ENCODE results near the gene SLC25A31. TPM values are rescaled to one million over a fixed set of nuclear protein-coding genes. Genes with fewer than 3 reads are reported as not detected.

Gene SLC25A31
- total RNA-seq: not detected

- no peaks in the 10 kb centered on the region for H3K4me1 ChIP-seq
- no peak within 1 kb of the TSS for H3K27ac ChIP-seq
- H3K9me3 ChIP-seq: no peaks in the 10 kb centered on the region
- no peaks in the 10 kb centered on the region for H3K36me3 ChIP-seq
- no peaks in the 10 kb centered on the region for H3K27me3 ChIP-seq
- peak in 1 of 3 donors; percentile 45 for DNase-seq
- H3K4me3 ChIP-seq: no peak within 1 kb of the TSS
- TF ChIP-seq, protein P1, sequence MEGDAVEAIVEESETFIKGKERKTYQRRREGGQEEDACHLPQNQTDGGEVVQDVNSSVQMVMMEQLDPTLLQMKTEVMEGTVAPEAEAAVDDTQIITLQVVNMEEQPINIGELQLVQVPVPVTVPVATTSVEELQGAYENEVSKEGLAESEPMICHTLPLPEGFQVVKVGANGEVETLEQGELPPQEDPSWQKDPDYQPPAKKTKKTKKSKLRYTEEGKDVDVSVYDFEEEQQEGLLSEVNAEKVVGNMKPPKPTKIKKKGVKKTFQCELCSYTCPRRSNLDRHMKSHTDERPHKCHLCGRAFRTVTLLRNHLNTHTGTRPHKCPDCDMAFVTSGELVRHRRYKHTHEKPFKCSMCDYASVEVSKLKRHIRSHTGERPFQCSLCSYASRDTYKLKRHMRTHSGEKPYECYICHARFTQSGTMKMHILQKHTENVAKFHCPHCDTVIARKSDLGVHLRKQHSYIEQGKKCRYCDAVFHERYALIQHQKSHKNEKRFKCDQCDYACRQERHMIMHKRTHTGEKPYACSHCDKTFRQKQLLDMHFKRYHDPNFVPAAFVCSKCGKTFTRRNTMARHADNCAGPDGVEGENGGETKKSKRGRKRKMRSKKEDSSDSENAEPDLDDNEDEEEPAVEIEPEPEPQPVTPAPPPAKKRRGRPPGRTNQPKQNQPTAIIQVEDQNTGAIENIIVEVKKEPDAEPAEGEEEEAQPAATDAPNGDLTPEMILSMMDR (IDR thresholded peaks at IDR 0.05): no peak
- TF ChIP-seq POLR2A (IDR thresholded peaks at IDR 0.05): no peak
These were observed at the start of gene SLC25A31 for GRCh38 chr4:127730142-127730913. Gene SLC25A31, plus strand, starts transcription at chr4:127730400. Its CDS starts 146 bp downstream, at chr4:127730546.

DNA sequence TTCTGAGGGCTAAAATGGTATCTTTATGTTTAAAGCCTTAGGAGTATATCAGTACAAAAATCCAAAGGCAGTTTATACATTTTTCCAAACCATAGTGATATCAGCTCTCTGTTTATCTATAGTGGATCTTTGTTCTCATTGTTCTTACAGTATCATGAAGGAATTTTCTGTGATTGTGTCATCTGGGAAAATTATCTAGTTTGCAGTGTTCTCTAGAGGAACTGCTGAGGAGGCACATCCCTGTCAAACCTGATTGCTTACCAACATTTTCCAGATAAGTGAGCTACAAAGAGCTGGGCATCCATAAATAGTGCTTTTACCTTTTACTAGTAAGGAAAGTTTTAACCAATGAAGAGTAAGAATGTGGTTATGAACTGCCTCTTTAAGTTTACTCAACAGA lies 44.9 kb upstream of the SLC25A31 start:
- H3K27ac ChIP-seq: no peak overlapping the region
- no peaks in the 10 kb centered on the region for H3K36me3 ChIP-seq

DNA sequence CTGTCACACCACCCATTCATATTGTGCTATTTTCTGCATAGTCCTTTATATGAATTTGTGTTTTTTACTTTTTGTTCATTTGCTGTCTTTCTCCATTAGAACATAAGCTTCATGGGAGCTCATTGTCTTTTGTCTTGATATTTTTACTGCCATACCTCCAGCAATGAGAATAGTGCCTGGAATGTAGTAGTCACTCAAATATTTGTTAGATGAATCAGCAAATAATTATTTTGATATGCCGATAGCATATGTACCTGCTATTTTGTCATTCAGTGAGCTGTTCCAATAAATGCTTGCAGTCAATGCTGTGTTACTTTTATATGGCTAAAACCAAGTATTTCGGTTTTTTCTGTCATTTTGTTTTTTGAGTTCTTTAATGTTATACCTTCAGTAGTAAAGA lies 43.5 kb upstream of the SLC25A31 start:
- H3K4me3 ChIP-seq: no peak overlapping the region
- H3K9me3 ChIP-seq: no peaks in the 10 kb centered on the region
- H3K36me3 ChIP-seq: no peaks in the 10 kb centered on the region
- H3K4me1 ChIP-seq: no peaks in the 10 kb centered on the region
- no peak for DNase-seq
- H3K27ac ChIP-seq: no peak overlapping the region
- H3K27me3 ChIP-seq: no peaks in the 10 kb centered on the region
- TF ChIP-seq POLR2A (IDR thresholded peaks at IDR 0.05): no peak
- TF ChIP-seq, protein P1 (IDR thresholded peaks at IDR 0.05): no peak

More for the DNA sequence above, 44.9 kb upstream of the SLC25A31 start:
- no peaks in the 10 kb centered on the region for H3K4me1 ChIP-seq
- TF ChIP-seq, protein P1 (IDR thresholded peaks at IDR 0.05): no peak
- no peak for TF ChIP-seq POLR2A (IDR thresholded peaks at IDR 0.05)
- no peaks in the 10 kb centered on the region for H3K27me3 ChIP-seq
- no peak overlapping the region for H3K4me3 ChIP-seq
- DNase-seq: no peak
- no peaks in the 10 kb centered on the region for H3K9me3 ChIP-seq

GRCh38 chr4:127687580-127687979 lies 42.6 kb upstream of the SLC25A31 start:
- H3K36me3 ChIP-seq: no peaks in the 10 kb centered on the region
- TF ChIP-seq POLR2A (IDR thresholded peaks at IDR 0.05): no peak
- TF ChIP-seq, protein P1 (IDR thresholded peaks at IDR 0.05): no peak
- H3K27ac ChIP-seq: no peak overlapping the region

DNA sequence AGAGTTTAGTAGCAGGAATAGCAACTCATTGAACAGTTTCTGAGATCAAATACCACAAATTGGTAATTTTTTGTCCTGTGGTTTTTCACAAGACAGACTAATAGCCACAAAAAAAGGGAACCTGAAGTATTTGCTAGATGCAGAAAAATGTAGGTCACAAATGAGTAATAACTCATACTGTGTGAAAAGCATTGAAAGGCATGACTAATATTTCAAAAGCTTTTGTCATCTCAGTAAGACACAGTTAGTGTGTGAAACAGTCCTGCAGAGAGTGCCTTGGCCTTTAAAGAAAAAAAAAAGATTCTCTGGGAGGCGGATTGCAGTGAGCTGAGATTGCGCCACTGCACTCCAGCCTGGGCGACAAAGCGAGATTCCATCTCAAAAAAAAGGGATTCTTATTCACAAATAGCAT lies 31.4 kb upstream of the SLC25A31 start:
- Histone ChIP-seq H3K27me3 (no peaks in the 10 kb centered on the region), H3K27ac (no peak overlapping the region), H3K9me3 (peaks cover 0 to 6% (median 0%) of the 10 kb centered on the region in 4 donors), H3K36me3 (no peaks in the 10 kb centered on the region), H3K4me1 (no peaks in the 10 kb centered on the region), H3K4me3 (no peak overlapping the region)
- DNase-seq: no peak
- TF ChIP-seq, protein P1 (IDR thresholded peaks at IDR 0.05): no peak
- TF ChIP-seq POLR2A (IDR thresholded peaks at IDR 0.05): no peak

More at GRCh38 chr4:127687580-127687979, 42.6 kb upstream of the SLC25A31 start:
- no peaks in the 10 kb centered on the region for H3K4me1 ChIP-seq
- no peaks in the 10 kb centered on the region for H3K27me3 ChIP-seq
- no peaks in the 10 kb centered on the region for H3K9me3 ChIP-seq
- no peak overlapping the region for H3K4me3 ChIP-seq
- DNase-seq: no peak
